Ecto neural progenitor cell (in vitro differentiated cells): ENCODE data around the gene TSPYL2.

ENCODE experiments used
- DNase-seq: peaks from one replicate; pipeline ENCODE4 v3.0.0-alpha.2; 2018; ENCODE audit warnings: low spot score

TSPYL2 gene

GRCh38 chrX:53080628-53081580 is 1.3 kb upstream of the TSPYL2 start:
- no peak for DNase-seq

- no peak for DNase-seq
Measured at GRCh38 chrX:53082773-53083616, 828 bp downstream of the TSPYL2 start.

- DNase-seq: no peak
Measured at GRCh38 chrX:53084043-53084570, 1.9 kb downstream of the TSPYL2 start.

- no peak for DNase-seq
Measured at GRCh38 chrX:53084863-53085262, 2.7 kb downstream of the TSPYL2 start.

GRCh38 chrX:53085661-53086229 is 3.6 kb downstream of the TSPYL2 start:
- no peak for DNase-seq

GRCh38 chrX:53086464-53086863 is 4.3 kb downstream of the TSPYL2 start:
- no peak for DNase-seq

- no peak for DNase-seq
Measured at GRCh38 chrX:53087388-53087831, 5.2 kb downstream of the TSPYL2 start.

GRCh38 chrX:53088136-53088974 is 6.2 kb downstream of the TSPYL2 start:
- DNase-seq: peak; percentile 83

GRCh38 chrX:53089224-53089842 is 7.2 kb downstream of the TSPYL2 start:
- DNase-seq: no peak

- DNase-seq: no peak
Measured at GRCh38 chrX:53089925-53090324, 7.8 kb downstream of the TSPYL2 start.

GRCh38 chrX:53091354-53091753 is 9.2 kb downstream of the TSPYL2 start:
- DNase-seq: no peak

GRCh38 chrX:53093177-53093655 is 11.0 kb downstream of the TSPYL2 start:
- peak; percentile 75 for DNase-seq

GRCh38 chrX:53093748-53094581 is 11.8 kb downstream of the TSPYL2 start, which contains the start of gene KANTR:
TSS of gene KANTR (plus strand) at chrX:53094142. CDS start at chrX:53124273, 30,131 bp downstream.
- peak; percentile 86 for DNase-seq

GRCh38 chrX:53094582-53094905 is 12.4 kb downstream of the TSPYL2 start:
- DNase-seq: no peak

GRCh38 chrX:53095796-53096195 is 13.6 kb downstream of the TSPYL2 start:
- no peak for DNase-seq

GRCh38 chrX:53114864-53115549 is 32.8 kb downstream of the TSPYL2 start:
- DNase-seq: no peak

GRCh38 chrX:53115550-53115874 is 33.3 kb downstream of the TSPYL2 start:
- no peak for DNase-seq

- DNase-seq: no peak
Measured at GRCh38 chrX:53116101-53116500, 33.9 kb downstream of the TSPYL2 start.

- DNase-seq: no peak
Measured at GRCh38 chrX:53122013-53122412, 39.8 kb downstream of the TSPYL2 start.
